ENCODE measurements around the gene TTC3.
"Not testable (repeated sequence)": the region's sequence is repeated elsewhere in the genome, so short reads cannot be mapped to it uniquely, and the experiment has no call there.

The TTC3 gene

DNA sequence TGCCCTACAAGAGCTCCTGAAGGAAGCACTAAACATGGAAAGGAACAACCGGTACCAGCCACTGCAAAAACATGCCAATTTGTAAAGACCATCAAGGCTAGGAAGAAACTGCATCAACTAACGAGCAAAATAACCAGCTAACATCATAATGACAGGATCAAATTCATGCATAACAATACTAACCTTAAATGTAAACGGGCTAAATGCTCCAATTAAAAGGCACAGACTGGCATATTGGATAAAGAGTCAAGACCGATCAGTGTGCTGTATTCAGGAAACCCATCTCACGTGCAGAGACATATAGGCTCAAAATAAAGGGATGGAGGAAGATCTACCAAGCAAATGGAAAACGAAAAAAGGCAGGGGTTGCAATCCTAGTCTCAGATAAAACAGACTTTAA is 38.0 kb downstream of the TTC3 start:
- peaks cover 5 to 29% of the 10 kb centered on the region in 2 donors for H3K9me3 ChIP-seq (replicated peaks in 1 of 2; ENCODE audit: control insufficient read depth in 2 of 2, insufficient read depth in 1 of 2, low read depth in 1 of 2, low read length in 2 of 2)
- not testable (repeated sequence) for H2BK12ac ChIP-seq (ENCODE audit: low read length); H3K79me1 ChIP-seq (ENCODE audit: low read depth, low read length); H2BK15ac ChIP-seq (ENCODE audit: low read length); H3K14ac ChIP-seq (ENCODE audit: low read length); H4K8ac ChIP-seq (ENCODE audit: low read depth, low read length); H3K27ac ChIP-seq (replicated peaks; ENCODE audit: low read length); H3K27me3 ChIP-seq (ENCODE audit: control insufficient read depth in 3 of 3, insufficient read depth in 3 of 3, low read depth in 1 of 3, low read length in 3 of 3); H3K18ac ChIP-seq (ENCODE audit: low read length); H2BK120ac ChIP-seq (ENCODE audit: low read depth, low read length); H3K4me2 ChIP-seq (ENCODE audit: insufficient read depth, low read length, poor library complexity, severe bottlenecking); H2AK5ac ChIP-seq (ENCODE audit: low read depth, low read length); DNase-seq (ENCODE audit: low spot score); H4K91ac ChIP-seq (ENCODE audit: low read depth, low read length, poor library complexity); H2BK5ac ChIP-seq (ENCODE audit: low read length); H3K9ac ChIP-seq (ENCODE audit: low read depth, low read length, poor library complexity); H3K4me1 ChIP-seq (ENCODE audit: control insufficient read depth in 2 of 2, insufficient read depth in 1 of 2, low read depth in 1 of 2, low read length in 2 of 2); H2AFZ ChIP-seq (ENCODE audit: low read length); H3K23ac ChIP-seq (ENCODE audit: low read depth, low read length, poor library complexity); H3K4me3 ChIP-seq (ENCODE audit: low read length in 2 of 2); H3K4ac ChIP-seq (ENCODE audit: low read length)
- WGBS, 2 donors (ENCODE audit: extremely low coverage in 2 of 2, insufficient read length in 2 of 2, insufficient replicate concordance in 1 of 2): no CpG with 5 or more reads among the region's 6 CpGs
- H3K36me3 ChIP-seq (replicated peaks in 1 of 2; ENCODE audit: control insufficient read depth in 2 of 2, insufficient read depth in 2 of 2, low read length in 2 of 2): peaks cover 4 to 40% of the 10 kb centered on the region in 2 donors

DNA sequence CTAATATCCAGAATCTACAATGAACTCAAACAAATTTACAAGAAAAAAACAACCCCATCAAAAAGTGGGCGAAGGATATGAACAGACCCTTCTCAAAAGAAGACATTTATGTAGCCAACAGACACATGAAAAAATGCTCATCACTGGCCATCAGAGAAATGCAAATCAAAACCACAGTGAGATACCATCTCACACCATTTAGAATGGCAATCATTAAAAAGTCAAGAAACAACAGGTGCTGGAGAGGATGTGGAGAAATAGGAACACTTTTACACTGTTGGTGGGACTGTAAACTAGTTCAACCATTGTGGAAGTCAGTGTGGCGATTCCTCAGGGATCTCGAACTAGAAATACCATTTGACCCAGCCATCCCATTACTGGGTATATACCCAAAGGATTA is 41.2 kb downstream of the TTC3 start:
- H3K4me2 ChIP-seq (ENCODE audit: insufficient read depth, low read length, poor library complexity, severe bottlenecking); H3K4me3 ChIP-seq (ENCODE audit: low read length in 2 of 2); H2BK120ac ChIP-seq (ENCODE audit: low read depth, low read length); H3K9ac ChIP-seq (ENCODE audit: low read depth, low read length, poor library complexity); DNase-seq (ENCODE audit: low spot score); H3K4ac ChIP-seq (ENCODE audit: low read length); H2BK12ac ChIP-seq (ENCODE audit: low read length); H2BK5ac ChIP-seq (ENCODE audit: low read length); H4K8ac ChIP-seq (ENCODE audit: low read depth, low read length); H2AK5ac ChIP-seq (ENCODE audit: low read depth, low read length); H2AFZ ChIP-seq (ENCODE audit: low read length); H3K23ac ChIP-seq (ENCODE audit: low read depth, low read length, poor library complexity); H4K91ac ChIP-seq (ENCODE audit: low read depth, low read length, poor library complexity); H2BK15ac ChIP-seq (ENCODE audit: low read length); H3K18ac ChIP-seq (ENCODE audit: low read length); H3K4me1 ChIP-seq (ENCODE audit: control insufficient read depth in 2 of 2, insufficient read depth in 1 of 2, low read depth in 1 of 2, low read length in 2 of 2); H3K27me3 ChIP-seq (ENCODE audit: control insufficient read depth in 3 of 3, insufficient read depth in 3 of 3, low read depth in 1 of 3, low read length in 3 of 3); H3K14ac ChIP-seq (ENCODE audit: low read length); H3K9me3 ChIP-seq (replicated peaks in 1 of 2; ENCODE audit: control insufficient read depth in 2 of 2, insufficient read depth in 1 of 2, low read depth in 1 of 2, low read length in 2 of 2); H3K27ac ChIP-seq (replicated peaks; ENCODE audit: low read length); H3K79me1 ChIP-seq (ENCODE audit: low read depth, low read length): not testable (repeated sequence)
- WGBS, 2 donors (ENCODE audit: extremely low coverage in 2 of 2, insufficient read length in 2 of 2, insufficient replicate concordance in 1 of 2): no CpG with 5 or more reads among the region's 3 CpGs
- H3K36me3 ChIP-seq (replicated peaks in 1 of 2; ENCODE audit: control insufficient read depth in 2 of 2, insufficient read depth in 2 of 2, low read length in 2 of 2): peaks cover 0 to 39% of the 10 kb centered on the region in 2 donors

DNA sequence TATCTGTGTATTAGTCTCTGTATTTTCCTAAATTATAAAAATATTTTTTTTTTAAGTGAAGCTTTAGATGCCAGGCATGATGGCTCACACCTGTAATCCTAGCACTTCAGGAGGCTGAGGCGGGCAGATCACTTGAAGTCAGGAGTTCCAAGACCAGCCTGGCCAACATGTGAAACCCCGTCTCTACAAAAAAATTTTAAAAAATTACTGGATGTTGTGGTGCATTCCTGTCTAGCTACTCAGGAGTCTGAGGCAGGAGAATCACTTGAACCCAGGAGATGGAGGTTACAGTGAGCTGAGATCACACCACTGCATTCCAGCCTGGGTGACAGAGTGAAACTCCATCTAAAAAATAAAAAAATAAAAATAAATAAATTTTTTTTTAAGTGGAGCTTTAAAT is 43.4 kb downstream of the TTC3 start:
- H4K8ac ChIP-seq (ENCODE audit: low read depth, low read length); H3K4me1 ChIP-seq (ENCODE audit: control insufficient read depth in 2 of 2, insufficient read depth in 1 of 2, low read depth in 1 of 2, low read length in 2 of 2); H3K27ac ChIP-seq (replicated peaks; ENCODE audit: low read length); H3K4me3 ChIP-seq (ENCODE audit: low read length in 2 of 2); H3K27me3 ChIP-seq (ENCODE audit: control insufficient read depth in 3 of 3, insufficient read depth in 3 of 3, low read depth in 1 of 3, low read length in 3 of 3); H3K9ac ChIP-seq (ENCODE audit: low read depth, low read length, poor library complexity); H3K4ac ChIP-seq (ENCODE audit: low read length); H2AFZ ChIP-seq (ENCODE audit: low read length); H3K18ac ChIP-seq (ENCODE audit: low read length); H2BK5ac ChIP-seq (ENCODE audit: low read length); H3K9me3 ChIP-seq (replicated peaks in 1 of 2; ENCODE audit: control insufficient read depth in 2 of 2, insufficient read depth in 1 of 2, low read depth in 1 of 2, low read length in 2 of 2); DNase-seq (ENCODE audit: low spot score); H2BK12ac ChIP-seq (ENCODE audit: low read length); H3K14ac ChIP-seq (ENCODE audit: low read length); H2BK120ac ChIP-seq (ENCODE audit: low read depth, low read length); H2AK5ac ChIP-seq (ENCODE audit: low read depth, low read length); H4K91ac ChIP-seq (ENCODE audit: low read depth, low read length, poor library complexity); H3K23ac ChIP-seq (ENCODE audit: low read depth, low read length, poor library complexity); H3K79me1 ChIP-seq (ENCODE audit: low read depth, low read length); H3K4me2 ChIP-seq (ENCODE audit: insufficient read depth, low read length, poor library complexity, severe bottlenecking); H2BK15ac ChIP-seq (ENCODE audit: low read length): not testable (repeated sequence)
- H3K36me3 ChIP-seq (replicated peaks in 1 of 2; ENCODE audit: control insufficient read depth in 2 of 2, insufficient read depth in 2 of 2, low read length in 2 of 2): peaks cover 0 to 60% of the 10 kb centered on the region in 2 donors
- WGBS, 2 donors (ENCODE audit: extremely low coverage in 2 of 2, insufficient read length in 2 of 2, insufficient replicate concordance in 1 of 2): no CpG with 5 or more reads among the region's 2 CpGs

- Histone ChIP-seq H3K27me3 (ENCODE audit: control insufficient read depth in 3 of 3, insufficient read depth in 3 of 3, low read depth in 1 of 3, low read length in 3 of 3) (no peaks in the 10 kb centered on the region), H2BK15ac (ENCODE audit: low read length) (no peak overlapping the region), H3K4me3 (ENCODE audit: low read length in 2 of 2) (no peak overlapping the region), H3K4ac (ENCODE audit: low read length) (no peak overlapping the region), H2BK12ac (ENCODE audit: low read length) (no peak overlapping the region), H3K14ac (ENCODE audit: low read length) (no peak overlapping the region), H4K91ac (ENCODE audit: low read depth, low read length, poor library complexity) (no peak overlapping the region), H2AFZ (ENCODE audit: low read length) (no peak overlapping the region), H2BK120ac (ENCODE audit: low read depth, low read length) (no peak overlapping the region), H3K9me3 (replicated peaks in 1 of 2; ENCODE audit: control insufficient read depth in 2 of 2, insufficient read depth in 1 of 2, low read depth in 1 of 2, low read length in 2 of 2) (peaks cover 0 to 4% of the 10 kb centered on the region in 2 donors), H3K9ac (ENCODE audit: low read depth, low read length, poor library complexity) (no peak overlapping the region), H3K36me3 (replicated peaks in 1 of 2; ENCODE audit: control insufficient read depth in 2 of 2, insufficient read depth in 2 of 2, low read length in 2 of 2) (peaks cover 0 to 68% of the 10 kb centered on the region in 2 donors), H3K27ac (replicated peaks; ENCODE audit: low read length) (no peak overlapping the region), H2AK5ac (ENCODE audit: low read depth, low read length) (no peak overlapping the region), H4K8ac (ENCODE audit: low read depth, low read length) (no peak overlapping the region), H3K23ac (ENCODE audit: low read depth, low read length, poor library complexity) (no peak overlapping the region), H3K79me1 (ENCODE audit: low read depth, low read length) (no peaks in the 10 kb centered on the region), H3K18ac (ENCODE audit: low read length) (no peak overlapping the region), H3K4me2 (ENCODE audit: insufficient read depth, low read length, poor library complexity, severe bottlenecking) (no peak overlapping the region), H2BK5ac (ENCODE audit: low read length) (no peak overlapping the region), H3K4me1 (ENCODE audit: control insufficient read depth in 2 of 2, insufficient read depth in 1 of 2, low read depth in 1 of 2, low read length in 2 of 2) (no peaks in the 10 kb centered on the region)
- no peak for DNase-seq (ENCODE audit: low spot score)
Measured at GRCh38 chr21:37117204-37117603, 44.1 kb downstream of the TTC3 start.

All from neuronal stem cell (in vitro differentiated cells).